Colonic mucosa (tissue), 4 donors: Measurements from ENCODE around the gene SPECC1L. TPM values are rescaled to one million over a fixed set of nuclear protein-coding genes. Genes with fewer than 3 reads are reported as not detected.

Experiments used
- DNase-seq: peaks from one replicate; pipeline ENCODE4 v3.0.0-alpha.2; 2020
- H3K27ac ChIP-seq: fragments of 200-600 bp; one replicate; pipeline ENCODE4 v1.8.0; 2021
- H3K27me3 ChIP-seq: fragments of 200-600 bp; one replicate; pipeline ENCODE4 v1.8.0; 2021
- H3K36me3 ChIP-seq: fragments of 200-600 bp; one replicate; pipeline ENCODE4 v1.8.0; 2021
- H3K4me1 ChIP-seq: fragments of 200-600 bp; one replicate; pipeline ENCODE4 v1.8.0; 2021; ENCODE audit warnings: mild to moderate bottlenecking
- H3K4me3 ChIP-seq: fragments of 200-600 bp; one replicate; pipeline ENCODE4 v1.8.0; 2021
- H3K9ac ChIP-seq, 2 donors: one replicate each; pipeline ENCODE4 v1.7.0; 2013; ENCODE audit warnings: control low read depth in 2 of 2, low read depth in 2 of 2, low read length in 2 of 2
- H3K9me3 ChIP-seq: fragments of 200-600 bp; one replicate; pipeline ENCODE4 v1.8.0; 2021
- CTCF ChIP-seq: fragments of 200-600 bp; IDR thresholded peaks from one replicate; pipeline ENCODE4 v1.8.0; 2022; ENCODE audit warnings: antibody characterized with exemption, mild to moderate bottlenecking
- intact Hi-C: fragments of 100-400 bp; cut with DNase I; formaldehyde crosslinking; loops from one replicate; pipeline ENCODE4 v1.14.1; 2022
- total RNA-seq, 2 donors: library from RNA; stranded (reverse); fragmentation: NEBNext Ultra II Directional in 1 of 2; extraction: Animal tissue kit (Norgen Biotek cat#: 25700) in 1 of 2; gene quantifications; one replicate each; pipeline ENCODE4 v1.2.1, GENCODE V29; 2021
- donor health status: healthy.
- donor health status: DM: no; HTN: no; CAD: no.
- donor health status: DM: no; HTN: no; CAD: no.

Gene SPECC1L
- total RNA-seq, 2 donors from 2014 or later, result 45.3 to 55.3 TPM

- DNase-seq, result no peak
- Histone ChIP-seq H3K9me3 (no peaks in the 10 kb centered on the region), H3K27ac (no peak overlapping the region), H3K9ac (no peak overlapping the region), H3K4me3 (no peak overlapping the region), H3K27me3 (no peaks in the 10 kb centered on the region), H3K36me3 (no peaks in the 10 kb centered on the region), H3K4me1 (no peaks in the 10 kb centered on the region)
- no peak for TF ChIP-seq CTCF
- intact Hi-C loops, result no loop called here
Measured at GRCh38 chr22:24417901-24418641, 147.4 kb downstream of the SPECC1L start.

- no peak overlapping the region for H3K27ac ChIP-seq
- no peak overlapping the region for H3K9ac ChIP-seq
- H3K4me3 ChIP-seq, result no peak overlapping the region
- TF ChIP-seq CTCF, result no peak
- no peaks in the 10 kb centered on the region for H3K36me3 ChIP-seq
- no peak for DNase-seq
- no peaks in the 10 kb centered on the region for H3K9me3 ChIP-seq
- no peaks in the 10 kb centered on the region for H3K4me1 ChIP-seq
- peaks cover under 1% of the 10 kb centered on the region for H3K27me3 ChIP-seq
- intact Hi-C loops, result no loop called here
Measured at GRCh38 chr22:24418786-24419474, 148.3 kb downstream of the SPECC1L start.

- DNase-seq, result no peak
- no peaks in the 10 kb centered on the region for H3K4me1 ChIP-seq
- H3K27me3 ChIP-seq, result peaks cover 5% of the 10 kb centered on the region
- TF ChIP-seq CTCF, result no peak
- H3K36me3 ChIP-seq, result no peaks in the 10 kb centered on the region
- intact Hi-C loops, result no loop called here
- H3K27ac ChIP-seq, result no peak overlapping the region
- no peaks in the 10 kb centered on the region for H3K9me3 ChIP-seq
- no peak overlapping the region for H3K4me3 ChIP-seq
- no peak overlapping the region for H3K9ac ChIP-seq
Measured at GRCh38 chr22:24419475-24419850, 148.8 kb downstream of the SPECC1L start.

- DNase-seq, result no peak
- Histone ChIP-seq H3K9ac (no peak overlapping the region), H3K27me3 (peaks cover 13% of the 10 kb centered on the region), H3K36me3 (no peaks in the 10 kb centered on the region), H3K4me3 (no peak overlapping the region), H3K27ac (no peak overlapping the region), H3K4me1 (no peaks in the 10 kb centered on the region), H3K9me3 (no peaks in the 10 kb centered on the region)
- intact Hi-C loops, result loop anchor here (5.0 kb wide), 2 partner anchors 82 to 102 kb away; no protein-coding TSS in a partner anchor
- no peak for TF ChIP-seq CTCF
Measured at GRCh38 chr22:24420072-24420976, 149.7 kb downstream of the SPECC1L start.

GRCh38 chr22:24420977-24421343, 150.3 kb downstream of the SPECC1L start:
- intact Hi-C loops, result loop anchor here (5.0 kb wide), 2 partner anchors 81 to 101 kb away; no protein-coding TSS in a partner anchor
- no peak overlapping the region for H3K4me3 ChIP-seq
- no peaks in the 10 kb centered on the region for H3K4me1 ChIP-seq
- no peak for TF ChIP-seq CTCF
- H3K9me3 ChIP-seq, result no peaks in the 10 kb centered on the region
- peaks cover 16% of the 10 kb centered on the region for H3K27me3 ChIP-seq
- no peaks in the 10 kb centered on the region for H3K36me3 ChIP-seq
- no peak for DNase-seq
- H3K9ac ChIP-seq, result no peak overlapping the region
- no peak overlapping the region for H3K27ac ChIP-seq
